IPS-15b (cell line): ENCODE results near the gene CUX1.

ENCODE experiments used
- H3K27me3 ChIP-seq: one replicate; pipeline ENCODE4 v1.6.1; 2013; ENCODE audit warnings: low read length; ENCODE audit not compliant: control insufficient read depth, insufficient read depth
- H3K36me3 ChIP-seq: one replicate; pipeline ENCODE4 v1.6.1; 2013; ENCODE audit warnings: low read length; ENCODE audit not compliant: control insufficient read depth, insufficient read depth
- H3K4me1 ChIP-seq: one replicate; pipeline ENCODE4 v1.6.1; 2013; ENCODE audit warnings: mild to moderate bottlenecking, low read length; ENCODE audit not compliant: control insufficient read depth, insufficient read depth
- H3K4me3 ChIP-seq: one replicate; pipeline ENCODE4 v1.5.1; 2013; ENCODE audit warnings: low read depth, low read length
- H3K9ac ChIP-seq: one replicate; pipeline ENCODE4 v1.6.1; 2013; ENCODE audit warnings: low read depth, mild to moderate bottlenecking, low read length
- H3K9me3 ChIP-seq: one replicate; pipeline ENCODE4 v1.6.1; 2013; ENCODE audit warnings: mild to moderate bottlenecking, low read length; ENCODE audit not compliant: control insufficient read depth, insufficient read depth

The CUX1 gene

GRCh38 chr7:101971457-101971856 is 154.0 kb downstream of the CUX1 start:
- H3K36me3 ChIP-seq: no peaks in the 10 kb centered on the region
- no peak overlapping the region for H3K9ac ChIP-seq
- no peaks in the 10 kb centered on the region for H3K9me3 ChIP-seq
- H3K27me3 ChIP-seq: no peaks in the 10 kb centered on the region
- H3K4me1 ChIP-seq: peaks cover 4% of the 10 kb centered on the region
- no peak overlapping the region for H3K4me3 ChIP-seq

- Histone ChIP-seq H3K36me3 (no peaks in the 10 kb centered on the region), H3K4me1 (peaks cover 4% of the 10 kb centered on the region), H3K9ac (no peak overlapping the region), H3K9me3 (no peaks in the 10 kb centered on the region), H3K27me3 (no peaks in the 10 kb centered on the region), H3K4me3 (no peak overlapping the region)
Observed at GRCh38 chr7:101972627-101973026, 155.2 kb downstream of the CUX1 start.

- Histone ChIP-seq H3K36me3 (no peaks in the 10 kb centered on the region), H3K9me3 (no peaks in the 10 kb centered on the region), H3K27me3 (no peaks in the 10 kb centered on the region), H3K4me3 (no peak overlapping the region), H3K4me1 (peaks cover 4% of the 10 kb centered on the region), H3K9ac (no peak overlapping the region)
Observed at GRCh38 chr7:101973130-101973529, 155.7 kb downstream of the CUX1 start.

- no peaks in the 10 kb centered on the region for H3K9me3 ChIP-seq
- no peak overlapping the region for H3K9ac ChIP-seq
Observed at GRCh38 chr7:101974393-101974792, 157.0 kb downstream of the CUX1 start.

GRCh38 chr7:101975046-101975445 is 157.6 kb downstream of the CUX1 start:
- Histone ChIP-seq H3K4me3 (no peak overlapping the region), H3K9ac (no peak overlapping the region), H3K27me3 (no peaks in the 10 kb centered on the region), H3K9me3 (no peaks in the 10 kb centered on the region), H3K4me1 (peaks cover under 1% of the 10 kb centered on the region), H3K36me3 (no peaks in the 10 kb centered on the region)

More at GRCh38 chr7:101974393-101974792, 157.0 kb downstream of the CUX1 start:
- H3K27me3 ChIP-seq: no peaks in the 10 kb centered on the region
- peaks cover 4% of the 10 kb centered on the region for H3K4me1 ChIP-seq
- H3K36me3 ChIP-seq: no peaks in the 10 kb centered on the region
- no peak overlapping the region for H3K4me3 ChIP-seq

GRCh38 chr7:101976411-101976810 is 159.0 kb downstream of the CUX1 start:
- no peak overlapping the region for H3K4me3 ChIP-seq
- no peaks in the 10 kb centered on the region for H3K27me3 ChIP-seq
- no peaks in the 10 kb centered on the region for H3K9me3 ChIP-seq
- no peaks in the 10 kb centered on the region for H3K36me3 ChIP-seq
- H3K9ac ChIP-seq: no peak overlapping the region
- H3K4me1 ChIP-seq: no peaks in the 10 kb centered on the region

- H3K4me3 ChIP-seq: no peak overlapping the region
- H3K9me3 ChIP-seq: no peaks in the 10 kb centered on the region
- no peaks in the 10 kb centered on the region for H3K36me3 ChIP-seq
- H3K4me1 ChIP-seq: no peaks in the 10 kb centered on the region
- H3K9ac ChIP-seq: no peak overlapping the region
- H3K27me3 ChIP-seq: no peaks in the 10 kb centered on the region
Observed at GRCh38 chr7:101977249-101977648, 159.8 kb downstream of the CUX1 start.

- H3K27me3 ChIP-seq: no peaks in the 10 kb centered on the region
- no peaks in the 10 kb centered on the region for H3K36me3 ChIP-seq
- no peaks in the 10 kb centered on the region for H3K4me1 ChIP-seq
- H3K9ac ChIP-seq: no peak overlapping the region
- no peak overlapping the region for H3K4me3 ChIP-seq
- peaks cover 5% of the 10 kb centered on the region for H3K9me3 ChIP-seq
Observed at GRCh38 chr7:101978683-101979082, 161.3 kb downstream of the CUX1 start.

- Histone ChIP-seq H3K27me3 (no peaks in the 10 kb centered on the region), H3K36me3 (no peaks in the 10 kb centered on the region), H3K4me3 (no peak overlapping the region), H3K9me3 (peaks cover 5% of the 10 kb centered on the region), H3K4me1 (peaks cover 14% of the 10 kb centered on the region), H3K9ac (no peak overlapping the region)
Observed at GRCh38 chr7:101983147-101983811, 165.9 kb downstream of the CUX1 start.

- Histone ChIP-seq H3K27me3 (no peaks in the 10 kb centered on the region), H3K9ac (no peak overlapping the region), H3K36me3 (no peaks in the 10 kb centered on the region), H3K4me3 (no peak overlapping the region), H3K4me1 (peaks cover 14% of the 10 kb centered on the region), H3K9me3 (peaks cover 5% of the 10 kb centered on the region)
Observed at GRCh38 chr7:101984133-101984879, 166.9 kb downstream of the CUX1 start.

GRCh38 chr7:101985057-101985902 is 167.9 kb downstream of the CUX1 start:
- Histone ChIP-seq H3K4me3 (no peak overlapping the region), H3K36me3 (no peaks in the 10 kb centered on the region), H3K9ac (no peak overlapping the region), H3K4me1 (peaks cover 14% of the 10 kb centered on the region), H3K9me3 (peaks cover 5% of the 10 kb centered on the region), H3K27me3 (no peaks in the 10 kb centered on the region)
